ENCODE results near the gene HYCC1.

DNA sequence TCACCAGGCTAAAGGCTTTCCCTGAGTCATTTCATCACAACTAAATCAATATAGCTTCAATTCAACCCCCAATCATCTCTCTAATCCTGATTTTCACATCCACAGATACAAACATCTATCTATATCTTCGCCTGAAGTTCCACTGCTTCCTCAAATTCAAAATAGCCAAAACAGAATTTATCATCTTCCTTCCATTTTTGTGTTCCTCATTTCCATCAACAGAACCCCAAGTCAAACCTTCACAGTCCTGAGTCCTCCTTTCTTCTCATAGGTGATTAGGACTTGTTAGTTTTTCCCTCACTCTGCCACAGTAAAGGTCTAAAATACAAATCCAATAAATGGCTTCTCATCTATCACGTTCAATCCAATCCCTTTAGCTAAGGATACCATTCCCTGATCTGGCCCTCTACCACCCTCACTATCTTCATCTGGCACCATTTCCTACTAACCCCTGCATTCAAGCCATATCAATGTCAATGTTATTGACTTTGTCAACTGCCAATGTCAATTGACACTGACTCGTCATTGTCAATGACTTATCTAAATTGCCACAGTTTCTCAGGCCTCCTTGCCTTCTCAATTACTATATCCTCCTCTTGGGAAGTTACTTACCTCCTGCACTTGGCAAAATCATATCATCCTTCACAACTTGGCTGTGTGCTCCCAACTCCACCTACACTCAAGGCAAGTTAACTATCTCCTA lies 2.6 kb downstream of the HYCC1 start:
- no peak for TF ChIP-seq EZH2phosphoT487 (IDR thresholded peaks at IDR 0.05; ENCODE audit: insufficient read depth, low read depth)
- TF ChIP-seq EZH2 (IDR thresholded peaks at IDR 0.05; ENCODE audit: insufficient read depth, poor library complexity, severe bottlenecking), result no peak

Data from GM23248 (cell line).